ENCODE data around the gene LASP1. TPM values are rescaled to one million over a fixed set of nuclear protein-coding genes. Genes with fewer than 3 reads are reported as not detected.

The LASP1 gene
- total and polyA plus RNA-seq, 2 of the 8 experiments (the other 6 are each of a cell fraction or from before 2014, with no cell fraction given), result 114 to 180 TPM

- TF ChIP-seq, protein P1, sequence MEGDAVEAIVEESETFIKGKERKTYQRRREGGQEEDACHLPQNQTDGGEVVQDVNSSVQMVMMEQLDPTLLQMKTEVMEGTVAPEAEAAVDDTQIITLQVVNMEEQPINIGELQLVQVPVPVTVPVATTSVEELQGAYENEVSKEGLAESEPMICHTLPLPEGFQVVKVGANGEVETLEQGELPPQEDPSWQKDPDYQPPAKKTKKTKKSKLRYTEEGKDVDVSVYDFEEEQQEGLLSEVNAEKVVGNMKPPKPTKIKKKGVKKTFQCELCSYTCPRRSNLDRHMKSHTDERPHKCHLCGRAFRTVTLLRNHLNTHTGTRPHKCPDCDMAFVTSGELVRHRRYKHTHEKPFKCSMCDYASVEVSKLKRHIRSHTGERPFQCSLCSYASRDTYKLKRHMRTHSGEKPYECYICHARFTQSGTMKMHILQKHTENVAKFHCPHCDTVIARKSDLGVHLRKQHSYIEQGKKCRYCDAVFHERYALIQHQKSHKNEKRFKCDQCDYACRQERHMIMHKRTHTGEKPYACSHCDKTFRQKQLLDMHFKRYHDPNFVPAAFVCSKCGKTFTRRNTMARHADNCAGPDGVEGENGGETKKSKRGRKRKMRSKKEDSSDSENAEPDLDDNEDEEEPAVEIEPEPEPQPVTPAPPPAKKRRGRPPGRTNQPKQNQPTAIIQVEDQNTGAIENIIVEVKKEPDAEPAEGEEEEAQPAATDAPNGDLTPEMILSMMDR (IDR thresholded peaks at IDR 0.05; ENCODE audit: control extremely low read depth in 1 of 3, insufficient read depth in 1 of 3, low read depth in 1 of 3, low read length in 3 of 3), result no peak
These were observed 24.4 kb downstream of the LASP1 start (continued) for GRCh38 chr17:38894276-38894675.

Measured in H1 (cell line).